ENCODE data around the gene CPXM2.

The CPXM2 gene

GRCh38 chr10:123795846-123796590 lies 95.6 kb downstream of the CPXM2 start:
- no peak for TF ChIP-seq CTCF (IDR thresholded peaks at IDR 0.05)

GRCh38 chr10:123795196-123795780 lies 96.3 kb downstream of the CPXM2 start:
- no peak for TF ChIP-seq CTCF (IDR thresholded peaks at IDR 0.05)

GRCh38 chr10:123792248-123792978 lies 99.2 kb downstream of the CPXM2 start:
- TF ChIP-seq CTCF (IDR thresholded peaks at IDR 0.05), result no peak

GRCh38 chr10:123790132-123790885 lies 101.3 kb downstream of the CPXM2 start:
- no peak for TF ChIP-seq CTCF (IDR thresholded peaks at IDR 0.05)

- no peak for TF ChIP-seq CTCF (IDR thresholded peaks at IDR 0.05)
Measured at GRCh38 chr10:123788981-123789380, 102.6 kb downstream of the CPXM2 start.

GRCh38 chr10:123787566-123787965 lies 104.0 kb downstream of the CPXM2 start:
- TF ChIP-seq CTCF (IDR thresholded peaks at IDR 0.05), result no peak

GRCh38 chr10:123786896-123787295 lies 104.7 kb downstream of the CPXM2 start:
- no peak for TF ChIP-seq CTCF (IDR thresholded peaks at IDR 0.05)
